H1 (cell line): Measurements from ENCODE around the gene GDPGP1. TPM values are rescaled to one million over a fixed set of nuclear protein-coding genes. Genes with fewer than 3 reads are reported as not detected.

ENCODE experiments used
- CEBPB ChIP-seq: IDR thresholded peaks from 2 replicates; pipeline ENCODE4 v1.6.1; 2012; ENCODE audit warnings: low read depth, low read length
- CREB1 ChIP-seq: IDR thresholded peaks from 2 replicates; pipeline ENCODE4 v1.6.1; 2012; ENCODE audit warnings: inconsistent platforms
- E2F6 ChIP-seq: IDR thresholded peaks from 2 replicates; pipeline ENCODE4 v1.6.1; 2012; ENCODE audit warnings: inconsistent platforms
- GABPA ChIP-seq: IDR thresholded peaks from 2 replicates; pipeline ENCODE4 v1.6.1; 2011; ENCODE audit warnings: mild to moderate bottlenecking, low read length, moderate library complexity, borderline replicate concordance; ENCODE audit not compliant: insufficient read depth
- GTF2F1 ChIP-seq: IDR thresholded peaks from 2 replicates; pipeline ENCODE4 v1.6.1; 2012; ENCODE audit warnings: low read depth, low read length, improper control_type of control experiment, borderline replicate concordance
- KDM5A ChIP-seq: fragments of 200-600 bp; IDR thresholded peaks from 2 replicates; pipeline ENCODE4 v1.7.1; 2012; ENCODE audit warnings: mild to moderate bottlenecking, low read length, inconsistent platforms, mixed read lengths
- polyA plus RNA-seq, 7 experiments: library from polyadenylated mRNA; depleted of rRNA in 3 of 7; stranded (reverse) in 5 of 7; unstranded in 2 of 7; fragments of >200 nt in 5 of 7; fragments of 200-250 nt in 2 of 7; gene quantifications; 1 replicate in 5 of 7; 2 replicates in 1 of 7; 4 replicates in 1 of 7; pipeline versions ENCODE4 v1.2.1 to v1.2.3, GENCODE V29; 2011 to 2013; ENCODE audit warnings: missing spikeins in 2 of 7, mixed read lengths in 2 of 7
- total RNA-seq: library from RNA; stranded (reverse); fragmentation: NEBNext Ultra II Directional; extraction: Animal tissue kit (Norgen Biotek cat#: 25700); gene quantifications from 2 replicates; pipeline ENCODE4 v1.2.1, GENCODE V29; 2021

GDPGP1 gene
- total and polyA plus RNA-seq, 2 of the 8 experiments (the other 6 are each of a cell fraction or from before 2014, with no cell fraction given), result 1.8 to 5.6 TPM

- TF ChIP-seq GTF2F1 (no peak), KDM5A (no peak), CEBPB (no peak), GABPA (no peak), CREB1 (no peak), E2F6 (no peak)
- TF ChIP-seq, all 59 proteins: peak for 0
Observed at GRCh38 chr15:90239371-90239770, 5.4 kb downstream of the GDPGP1 start (continued).
